DMS153 (cell line): ENCODE results near the gene PNPLA7.
"Not testable (repeated sequence)": the region's sequence is repeated elsewhere in the genome, so short reads cannot be mapped to it uniquely, and the experiment has no call there.

ENCODE experiments used
- DNase-seq: peaks from one replicate; lab custom pipeline; 2025; lab: John Stamatoyannopoulos, UW

PNPLA7 gene

DNA sequence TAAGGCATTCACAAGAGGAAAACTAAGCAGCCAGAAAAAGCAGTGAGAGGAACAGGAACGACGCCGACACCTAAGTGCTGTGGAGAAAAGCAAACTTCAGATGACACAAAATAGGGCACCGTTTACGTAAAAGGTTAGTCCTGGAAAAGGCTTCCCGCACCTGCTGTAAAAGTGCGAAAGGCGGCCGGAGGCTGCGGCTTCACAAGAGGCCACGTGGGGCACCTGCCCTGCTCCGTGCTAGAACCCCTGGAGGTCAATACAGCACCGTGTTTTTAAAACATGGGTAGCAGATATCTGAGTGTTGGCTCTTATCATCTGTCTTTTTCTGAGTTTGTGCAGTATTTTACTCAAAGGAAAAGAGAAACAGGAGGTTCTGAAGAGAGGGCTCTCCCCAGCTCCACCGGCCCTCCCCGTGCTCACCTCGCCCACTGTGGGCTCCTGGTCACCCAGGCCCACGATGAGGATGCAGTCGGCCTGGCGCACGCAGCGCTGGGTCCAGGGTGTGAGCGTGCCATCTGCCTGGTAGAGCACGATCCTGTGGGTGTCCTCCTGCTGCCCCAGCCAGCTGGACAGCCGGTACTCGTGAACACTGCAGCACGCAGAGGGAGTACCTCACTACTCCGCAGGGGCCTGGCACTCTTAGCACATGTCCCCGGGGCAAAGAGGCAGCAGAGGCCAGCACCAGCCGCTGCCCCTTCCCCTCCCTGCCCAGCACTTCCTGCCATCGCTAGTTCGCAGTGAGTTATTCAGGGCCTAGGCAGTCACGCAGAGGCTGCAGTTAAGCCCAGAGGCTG, 70.1 kb downstream of the PNPLA7 start:
- DNase-seq: no peak

DNA sequence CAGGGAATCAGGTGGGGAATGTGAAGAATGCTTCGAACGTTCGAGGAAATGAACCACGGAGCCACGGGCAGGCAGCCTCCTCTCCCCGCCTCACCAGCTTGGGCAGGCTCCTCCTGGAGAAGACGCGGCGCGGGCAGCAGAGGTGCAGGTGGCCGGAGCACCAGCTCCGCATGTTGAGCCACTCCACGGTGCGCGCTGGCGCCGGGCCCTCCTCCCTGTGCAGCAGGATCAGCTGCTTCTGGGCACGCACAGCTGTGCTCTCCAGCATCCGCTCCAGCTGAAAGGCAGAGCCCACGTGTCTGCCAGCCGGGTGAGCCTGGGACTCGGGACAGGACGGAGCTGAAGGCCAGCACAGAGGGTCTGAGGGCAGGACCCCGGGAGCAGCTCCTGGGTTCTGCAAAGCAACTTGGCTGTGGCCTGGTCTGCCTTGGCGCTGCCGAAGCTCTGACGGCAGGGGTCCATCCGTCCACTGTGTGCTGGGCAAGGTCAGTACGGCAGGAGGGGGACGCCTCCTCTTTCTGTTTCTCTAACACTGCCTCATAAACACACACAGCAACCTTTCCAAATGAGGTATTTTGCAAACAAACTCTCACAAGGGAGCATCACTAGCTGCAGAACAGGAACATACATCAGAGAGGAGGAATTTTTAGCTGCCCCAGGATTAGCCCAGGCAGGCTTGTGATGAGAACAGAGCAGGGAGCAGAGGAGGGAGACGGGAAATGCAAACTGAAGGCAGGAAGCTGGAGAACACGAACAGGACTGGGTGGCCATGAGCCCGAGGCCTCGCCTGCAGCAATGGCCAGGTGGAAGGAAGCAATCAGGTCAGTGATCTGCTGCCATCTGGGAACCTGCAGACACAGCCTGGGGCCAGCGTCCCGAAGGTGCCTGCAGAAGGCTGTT, 71.0 kb downstream of the PNPLA7 start:
- DNase-seq: peak; percentile 59

DNA sequence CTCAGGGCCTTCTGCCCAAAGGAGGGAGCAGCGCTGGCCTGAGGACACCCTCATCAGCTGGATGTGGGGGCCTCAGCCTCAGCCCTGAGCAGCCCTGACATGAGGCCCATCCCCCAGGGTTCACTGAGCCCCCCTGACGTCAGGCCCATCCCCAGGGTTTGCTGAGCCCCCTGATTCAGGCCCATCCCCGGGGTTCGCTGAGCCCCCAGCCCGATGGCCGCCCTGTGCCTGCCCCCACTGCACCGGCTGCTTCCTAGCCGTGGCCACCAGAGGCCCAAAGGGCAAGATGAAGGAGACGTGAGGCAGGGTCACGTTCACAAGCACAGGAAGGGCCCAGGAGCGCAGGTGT, 71.6 kb downstream of the PNPLA7 start:
- no peak for DNase-seq

DNA sequence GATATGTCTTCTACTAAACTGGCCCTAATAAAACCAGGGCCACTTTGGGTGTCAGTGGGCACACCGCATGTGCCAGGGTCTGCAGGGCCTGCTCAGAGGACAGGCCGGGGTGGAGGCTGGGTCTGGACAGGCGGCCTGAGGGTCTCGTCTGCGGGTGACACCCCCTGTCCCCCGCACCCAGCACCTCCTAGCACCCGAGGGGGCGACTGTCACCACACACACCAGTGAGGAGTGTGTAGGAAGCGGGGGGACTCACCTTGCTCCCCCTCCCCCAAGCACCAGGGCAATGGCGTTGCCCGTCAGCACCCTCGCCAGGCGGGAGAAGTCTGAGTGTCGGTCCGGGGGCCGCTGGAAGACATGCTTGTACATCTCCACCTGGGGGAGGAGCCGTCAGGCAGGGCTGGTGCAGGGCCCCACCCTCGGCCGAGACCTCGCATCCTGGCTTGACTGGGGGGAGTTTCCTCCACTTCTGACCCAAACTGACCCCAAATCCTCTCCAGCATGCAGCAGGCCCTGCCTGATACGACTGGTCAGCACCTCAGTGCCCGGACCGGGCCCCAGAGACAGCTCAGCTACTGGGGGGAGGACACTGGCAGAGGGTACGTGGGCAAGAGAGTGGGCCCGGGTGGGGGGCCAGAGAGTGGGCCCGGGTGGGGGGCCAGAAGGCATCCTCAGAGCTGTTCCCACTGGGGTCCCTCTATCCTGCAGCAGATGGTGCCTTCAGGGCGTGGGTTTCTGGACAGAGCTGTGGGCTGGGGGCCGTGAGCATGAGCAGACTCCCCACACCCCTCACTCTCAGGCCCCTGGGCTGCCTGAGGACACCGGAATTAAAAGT, 72.2 kb downstream of the PNPLA7 start:
- DNase-seq: no peak

DNA sequence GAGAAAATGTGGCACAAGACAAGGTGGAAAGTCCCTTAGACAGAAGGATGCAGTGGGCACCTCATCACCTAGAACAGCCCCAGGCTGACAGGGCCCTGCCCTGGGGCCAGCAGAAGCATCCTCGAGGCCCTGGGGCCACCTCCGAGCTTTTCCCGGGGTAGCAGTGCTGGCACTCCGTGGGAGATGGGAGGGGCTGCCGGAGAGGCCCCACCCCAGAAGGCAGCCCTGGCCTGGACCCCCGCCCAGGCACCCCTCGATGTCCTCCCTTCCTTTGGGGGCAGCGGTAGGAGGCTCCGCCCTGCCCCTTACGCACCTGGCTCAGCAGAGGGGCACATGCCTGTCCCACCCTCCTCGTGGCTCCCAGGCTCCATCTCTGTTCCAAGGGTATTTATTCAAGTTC, 73.3 kb downstream of the PNPLA7 start:
- no peak for DNase-seq

DNA sequence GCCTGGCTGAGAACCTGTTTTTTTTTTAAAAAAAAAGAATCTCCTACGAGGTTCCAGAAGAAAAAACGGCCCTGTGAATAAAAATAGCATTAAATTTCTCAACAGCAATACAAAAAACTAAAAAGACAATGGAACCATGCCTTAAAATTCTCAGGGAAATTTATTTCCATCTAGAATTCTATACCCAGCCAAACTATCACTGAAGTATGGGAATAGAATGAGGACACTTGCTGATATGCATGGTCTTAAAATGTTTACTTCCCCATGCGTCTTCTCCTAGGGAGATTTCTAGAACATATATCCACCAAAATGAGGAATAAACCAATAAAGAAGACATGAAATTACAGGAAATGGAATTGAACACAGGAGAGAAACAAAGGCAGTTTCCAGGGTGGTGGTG, 74.5 kb downstream of the PNPLA7 start:
- DNase-seq: no peak

DNA sequence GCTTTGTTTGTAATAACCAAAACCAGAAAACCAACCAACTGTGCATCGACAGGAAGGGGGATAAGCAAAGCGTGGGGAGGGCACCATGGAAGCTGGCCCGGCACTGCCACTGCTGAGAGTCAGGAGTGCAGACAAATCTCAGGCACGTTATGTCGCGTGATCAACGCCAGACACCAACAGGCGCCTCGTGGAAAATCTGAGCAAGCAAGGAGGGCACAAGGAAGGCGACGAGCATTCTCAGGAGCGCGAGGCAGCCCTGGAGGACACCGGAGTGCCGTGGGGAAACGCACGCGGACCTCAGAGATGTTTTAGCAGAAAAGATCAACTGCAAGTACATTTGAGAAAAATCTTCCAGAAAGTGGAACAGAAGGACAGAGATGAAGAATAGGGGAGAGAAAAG, 75.9 kb downstream of the PNPLA7 start:
- no peak for DNase-seq

DNA sequence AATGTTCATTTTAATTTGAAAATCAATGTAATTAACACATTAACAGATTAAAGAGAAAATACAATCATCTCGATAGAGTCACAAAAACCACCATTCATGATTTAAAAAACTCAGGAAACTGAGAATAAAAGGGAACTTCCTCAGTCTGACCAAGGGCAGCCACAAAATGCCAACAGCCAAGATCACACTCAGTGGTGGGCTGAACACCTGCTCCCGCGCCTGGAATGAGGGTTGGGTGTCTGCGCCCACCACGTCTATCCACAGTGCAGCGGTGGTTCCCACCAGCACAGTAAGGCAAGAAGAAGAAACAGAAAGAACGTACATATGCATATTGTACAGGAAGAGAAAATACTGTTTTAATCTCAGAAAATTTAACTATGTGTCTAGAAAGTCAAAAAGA, 79.4 kb downstream of the PNPLA7 start:
- DNase-seq: no peak

DNA sequence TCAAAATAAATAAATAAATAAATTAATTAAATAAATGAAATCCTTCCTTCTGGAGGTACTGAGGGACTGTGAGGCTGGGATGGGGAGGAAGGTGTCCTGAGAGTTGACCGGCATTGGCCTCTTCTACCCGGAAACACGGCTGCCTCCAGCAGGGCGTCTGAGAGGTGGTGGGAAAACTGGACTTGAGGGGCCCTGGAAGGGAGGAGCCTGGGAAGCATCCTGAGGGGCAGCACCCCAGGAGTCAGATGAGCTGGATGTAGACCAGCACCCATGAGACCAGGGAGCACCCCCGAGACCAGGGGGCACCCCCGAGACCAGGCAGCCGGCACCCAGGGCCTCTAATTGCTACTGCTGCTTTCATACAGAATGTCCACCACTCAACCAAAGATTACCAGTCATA, 82.3 kb downstream of the PNPLA7 start:
- DNase-seq: no peak

DNA sequence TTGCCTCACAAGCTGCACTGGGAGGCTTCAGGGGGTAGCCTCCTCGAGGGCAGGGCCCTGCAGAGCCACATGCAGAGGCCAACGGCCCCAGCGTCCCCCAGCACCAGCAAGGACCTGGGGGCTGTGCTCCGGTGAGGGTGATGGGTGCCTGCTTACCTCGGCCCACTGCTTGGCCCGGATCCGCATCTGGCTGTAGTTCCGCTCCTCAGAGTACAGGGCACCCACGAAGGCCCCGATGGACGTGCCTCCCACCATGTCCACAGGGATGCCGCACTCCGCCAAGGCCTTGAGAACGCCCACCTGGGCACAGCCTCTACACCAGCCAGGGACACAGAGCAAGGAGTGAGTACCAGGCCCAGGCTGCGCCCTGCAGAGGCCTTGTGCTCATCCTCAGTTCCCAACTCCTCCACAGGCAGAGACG, 83.0 kb downstream of the PNPLA7 start:
- no peak for DNase-seq

DNA sequence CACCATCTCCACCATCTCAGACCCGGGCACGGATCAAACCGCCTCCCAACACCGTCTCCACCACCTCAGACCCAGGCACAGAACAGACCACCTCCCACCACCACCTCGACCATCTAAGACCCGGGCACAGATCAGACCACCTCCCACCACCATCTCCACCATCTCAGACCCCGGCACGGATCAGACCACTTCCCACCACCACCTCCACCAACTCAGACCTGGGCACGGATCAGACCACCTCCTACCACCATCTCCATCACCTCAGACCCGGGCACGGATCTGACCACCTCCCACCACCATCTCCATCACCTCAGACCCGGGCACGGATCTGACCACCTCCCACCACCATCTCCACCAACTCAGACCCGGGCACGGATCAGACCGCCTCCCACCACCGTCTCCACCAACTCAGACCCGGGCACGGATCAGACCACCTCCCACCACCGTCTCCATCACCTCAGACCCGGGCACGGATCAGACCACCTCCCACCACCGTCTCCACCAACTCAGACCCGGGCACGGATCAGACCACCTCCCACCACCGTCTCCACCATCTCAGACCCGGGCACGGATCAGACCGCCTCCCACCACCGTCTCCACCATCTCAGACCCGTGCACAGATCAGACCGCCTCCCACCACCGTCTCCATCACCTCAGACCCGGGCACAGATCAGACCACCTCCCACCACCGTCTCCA, 83.7 kb downstream of the PNPLA7 start:
- DNase-seq: not testable (repeated sequence)

DNA sequence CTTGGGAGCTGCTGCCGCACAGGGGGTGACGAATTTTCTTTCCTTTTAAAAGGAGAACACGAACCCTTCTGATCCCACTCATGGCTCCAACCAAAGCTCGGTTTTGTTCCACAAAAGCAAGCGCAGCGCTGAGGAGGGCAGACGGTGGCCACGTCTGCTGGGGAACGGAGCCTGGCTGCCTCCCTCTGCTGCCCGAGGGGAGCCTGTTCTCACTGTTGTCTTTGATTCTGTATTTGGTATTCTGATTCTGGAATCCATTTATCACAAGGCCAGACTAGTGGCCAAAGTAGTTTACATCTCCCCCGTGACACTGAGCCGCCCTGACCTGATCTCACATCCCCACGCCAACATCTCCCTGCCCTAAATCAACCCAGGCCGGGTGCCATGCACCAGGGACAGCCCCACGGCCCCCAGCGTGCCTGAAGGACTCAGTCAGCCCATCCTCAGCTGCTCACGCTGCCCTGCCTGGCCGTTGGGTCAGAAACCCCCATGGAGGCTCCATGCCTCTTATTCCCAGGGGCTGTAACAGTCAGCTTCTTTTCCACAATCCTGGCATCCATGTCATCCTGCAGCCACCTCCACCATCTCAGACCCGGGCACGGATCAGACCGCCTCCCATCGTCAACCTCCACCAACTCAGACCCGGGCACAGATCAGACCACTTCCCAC, 84.3 kb downstream of the PNPLA7 start:
- DNase-seq: no peak

DNA sequence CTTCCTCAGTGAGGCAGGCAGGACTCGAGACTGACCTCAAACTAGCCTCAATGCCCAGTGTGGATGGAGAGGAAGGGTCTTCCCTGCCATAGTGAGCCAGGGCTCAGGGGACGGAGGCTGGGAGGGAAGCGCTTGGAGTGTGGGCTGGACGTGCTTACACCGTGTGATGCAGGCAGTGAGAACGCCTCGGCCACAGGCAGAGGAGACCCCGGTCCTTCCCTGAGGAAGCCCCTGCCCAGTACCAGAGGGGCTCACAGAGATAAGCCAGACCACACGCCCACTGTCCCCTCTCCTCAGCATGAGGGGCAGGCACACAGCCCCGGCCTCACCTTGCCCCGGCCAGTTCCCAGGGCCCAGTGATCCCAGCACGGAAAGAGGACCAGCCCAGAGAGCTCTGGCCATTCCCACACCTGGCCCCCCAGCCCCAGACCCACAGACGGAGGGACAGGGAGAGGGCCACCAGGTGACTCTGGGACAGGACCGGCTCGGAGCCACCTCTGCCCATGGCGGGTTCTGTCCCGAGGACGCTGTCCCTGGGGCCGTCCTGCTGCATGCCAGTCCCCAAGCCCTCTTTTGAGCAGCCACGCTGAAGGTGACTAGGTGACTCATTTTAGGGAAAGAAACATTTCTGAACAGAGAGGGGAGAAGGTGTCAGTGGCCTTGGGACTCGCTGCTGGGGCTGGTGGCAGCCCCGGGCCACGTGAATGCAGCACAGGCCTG, 85.0 kb downstream of the PNPLA7 start:
- DNase-seq: no peak

DNA sequence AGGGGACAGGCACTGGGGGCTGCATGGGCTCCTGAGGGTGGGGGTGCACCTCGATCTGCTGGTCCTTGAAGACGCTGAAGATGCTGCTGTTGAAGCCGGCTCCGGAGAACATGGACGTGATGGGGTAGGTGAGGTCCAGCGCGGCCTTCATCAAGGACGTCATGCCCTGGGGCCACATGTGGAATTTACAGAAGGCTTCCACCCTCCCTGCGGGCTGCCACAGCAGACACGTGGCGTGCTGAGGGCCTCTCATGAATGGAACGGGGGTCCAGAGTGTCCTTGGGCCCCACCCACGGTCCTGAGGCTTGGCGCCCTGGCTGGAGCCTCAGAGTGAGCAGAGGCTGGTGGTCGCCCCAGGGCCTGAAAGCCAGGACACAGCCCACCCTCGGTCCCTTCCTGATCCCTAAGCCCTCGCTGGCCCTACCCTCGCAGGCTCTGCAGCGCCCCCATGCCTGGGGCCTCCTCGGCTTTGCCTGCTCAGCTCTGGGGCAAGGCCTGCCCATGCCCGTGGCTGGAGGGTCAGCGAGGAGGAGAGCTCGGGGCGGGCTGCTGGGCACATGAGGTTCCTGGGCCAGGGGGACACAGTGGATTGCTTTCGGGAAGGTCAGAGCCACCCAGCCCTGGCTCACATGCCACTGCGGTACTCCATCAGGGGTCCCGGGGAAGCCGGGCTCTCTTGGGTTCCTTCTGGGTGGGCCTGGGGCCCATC, 85.8 kb downstream of the PNPLA7 start:
- no peak for DNase-seq

DNA sequence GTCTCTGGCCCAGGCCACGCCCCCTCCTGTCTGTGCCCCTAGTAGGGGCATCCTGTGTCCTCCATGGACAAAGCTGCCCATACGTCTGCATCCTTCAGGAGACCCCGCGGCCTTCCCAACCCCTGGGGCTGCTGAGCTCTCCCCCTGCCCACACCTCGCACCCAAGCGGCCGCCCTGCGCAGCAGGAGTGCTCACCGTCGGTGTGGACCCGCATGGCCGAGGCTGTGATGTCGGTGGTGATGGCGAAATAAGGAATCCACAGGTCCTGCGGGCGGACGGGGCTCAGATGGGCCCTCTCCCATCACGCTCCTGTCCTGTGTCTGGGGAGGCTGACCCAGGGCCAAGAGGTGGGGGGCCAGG, 86.3 kb downstream of the PNPLA7 start:
- no peak for DNase-seq

DNA sequence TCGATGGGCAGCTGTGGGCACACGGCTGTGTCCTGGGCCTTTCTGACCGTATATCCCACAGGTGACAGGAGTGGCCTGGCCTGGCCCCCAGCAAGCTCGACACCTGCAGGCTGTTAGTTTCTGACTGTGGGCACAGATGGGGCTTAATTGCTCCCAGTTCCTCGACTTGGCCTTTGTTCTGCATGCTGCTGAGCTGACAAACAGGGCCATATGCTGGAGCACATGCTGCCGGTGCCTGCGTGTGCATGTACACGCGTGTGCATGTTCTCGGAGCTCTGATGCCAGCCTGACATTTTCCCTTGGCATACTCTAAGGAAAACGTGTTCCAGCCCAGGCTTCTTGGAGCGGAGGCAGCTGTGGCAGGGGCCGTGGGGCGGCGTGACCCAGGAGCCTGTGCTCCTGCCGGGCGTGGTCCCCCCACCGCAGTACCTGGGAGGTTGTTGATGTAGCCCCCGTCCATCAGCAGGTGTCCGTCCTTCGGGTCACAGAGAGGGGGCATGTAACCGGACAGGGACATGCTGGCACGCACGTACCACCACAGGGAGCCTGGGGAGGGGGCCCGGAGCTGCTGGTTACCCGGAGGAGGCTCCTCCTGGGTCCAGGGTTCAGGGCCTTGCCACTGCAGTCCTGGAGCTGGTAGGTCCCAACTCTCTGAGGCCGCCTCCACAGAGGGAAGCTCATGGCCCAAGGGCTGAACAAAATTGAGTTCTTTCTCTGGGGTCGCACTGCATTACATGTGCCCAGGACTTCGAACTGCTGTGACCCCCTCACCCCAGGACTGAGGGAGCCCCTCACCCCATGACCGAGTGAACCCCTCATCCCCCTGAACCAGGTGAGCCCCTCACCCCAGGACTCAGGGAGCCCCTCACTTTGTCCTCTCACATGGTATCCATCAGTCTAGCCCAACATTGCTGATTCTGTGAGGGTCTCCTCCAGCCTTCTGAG, 86.9 kb downstream of the PNPLA7 start:
- DNase-seq: no peak

DNA sequence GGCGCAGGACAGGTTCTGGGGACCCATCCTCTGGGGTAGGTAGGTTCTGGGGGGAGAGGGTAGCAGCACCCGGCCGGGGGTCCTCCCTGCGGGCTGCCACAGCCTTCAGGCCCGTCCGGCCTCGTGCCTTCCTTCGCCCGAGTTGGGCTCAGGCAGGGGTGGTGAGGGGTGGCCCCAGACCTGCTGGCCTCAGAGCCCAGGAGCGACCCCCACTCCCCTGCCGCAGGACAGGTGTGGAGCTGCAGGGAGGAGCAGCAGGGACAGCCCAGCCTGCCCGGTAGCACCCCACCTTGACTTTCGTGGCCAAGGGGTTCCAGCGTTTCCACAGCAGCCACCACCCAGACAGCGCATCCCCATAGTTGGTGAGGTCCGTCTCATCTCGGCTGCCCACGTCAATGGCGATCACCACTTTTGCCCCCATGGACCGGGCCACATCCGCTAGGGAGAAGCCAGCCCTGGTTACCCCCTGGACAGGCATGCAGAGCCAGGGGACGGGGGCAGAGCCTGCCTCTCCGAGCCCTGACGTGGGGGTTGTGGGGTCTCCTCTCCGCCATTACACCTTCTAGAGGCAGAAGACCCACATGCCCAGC, 87.7 kb downstream of the PNPLA7 start:
- DNase-seq: no peak

DNA sequence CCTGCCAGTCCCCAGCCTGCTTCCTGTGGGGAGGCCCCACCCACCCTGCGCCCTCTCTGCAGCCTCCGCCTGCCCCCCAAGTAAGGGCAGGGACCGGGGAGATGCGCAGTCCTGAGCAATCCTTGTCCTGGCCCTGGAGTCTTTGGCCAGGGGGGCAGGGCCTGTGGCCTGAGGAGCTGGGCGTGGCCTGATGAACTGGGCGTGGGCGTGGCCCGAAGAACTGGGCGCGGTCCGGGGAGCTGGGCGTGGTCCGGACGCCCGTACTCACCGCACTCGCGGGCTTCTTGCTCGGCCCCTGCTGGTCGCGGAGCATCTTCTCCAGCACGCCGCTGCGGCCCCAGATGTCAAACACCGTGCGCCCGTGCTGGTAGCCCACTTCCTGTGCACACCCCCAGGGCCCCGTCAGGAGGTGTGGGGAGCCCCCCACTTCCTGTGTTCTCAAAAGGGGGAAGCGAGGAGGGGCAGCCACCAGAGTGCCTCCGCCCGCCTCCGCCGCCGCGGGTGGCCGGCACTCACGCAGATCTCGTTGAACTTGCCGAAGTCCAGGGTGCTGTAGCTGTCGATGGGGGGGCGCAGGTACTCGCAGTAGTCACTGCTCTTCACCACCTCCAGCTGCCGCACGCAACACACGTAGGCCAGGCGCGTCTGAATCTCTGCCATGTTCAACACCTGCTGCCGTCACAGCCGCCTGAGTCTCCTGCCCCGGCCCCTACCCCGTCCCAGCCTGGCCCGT, 88.4 kb downstream of the PNPLA7 start:
- DNase-seq: no peak
